GM12878 (cell line): Measurements from ENCODE around the gene MLST8.

Experiments
- CTCF ChIP-seq, 3 experiments: IDR thresholded peaks in 2 of 3; conservative IDR thresholded peaks in 1 of 3; 2 replicates each; pipeline ENCODE4 v1.5.1; 2011; ENCODE audit warnings: low read depth in 3 of 3, low read length in 3 of 3, mild to moderate bottlenecking in 3 of 3, control low read depth in 2 of 3, moderate library complexity in 2 of 3, inconsistent platforms in 1 of 3, mixed read lengths in 1 of 3; ENCODE audit not compliant: control insufficient read depth in 2 of 3, insufficient read depth in 1 of 3; ENCODE audit errors: extremely low read depth in 1 of 3
- EP300 ChIP-seq, 2 experiments: fragments of 150-350 bp in 1 of 2; IDR thresholded peaks; 2 replicates each; pipeline ENCODE4 v1.6.1; 2011 to 2012; ENCODE audit warnings: low read depth in 2 of 2, low read length in 2 of 2, borderline replicate concordance in 1 of 2, improper control_type of control experiment in 1 of 2, inconsistent platforms in 1 of 2; ENCODE audit not compliant: control insufficient read depth in 1 of 2
- GABPA ChIP-seq: IDR thresholded peaks from 2 replicates; pipeline ENCODE4 v1.6.1; 2014; ENCODE audit warnings: antibody characterized with exemption, low read depth, mild to moderate bottlenecking, inconsistent platforms
- JUND ChIP-seq: IDR thresholded peaks from 2 replicates; pipeline ENCODE4 v1.6.1; 2012; ENCODE audit warnings: low read depth, mild to moderate bottlenecking, low read length, improper control_type of control experiment, moderate library complexity
- KAT2A ChIP-seq: conservative IDR thresholded peaks from 2 replicates; pipeline ENCODE4 v1.6.1; 2011; ENCODE audit warnings: low read depth, low read length; ENCODE audit not compliant: control insufficient read depth
- MYB ChIP-seq: fragments of 150-350 bp; IDR thresholded peaks from 2 replicates; pipeline ENCODE4 v1.6.1; 2014; ENCODE audit warnings: mild to moderate bottlenecking, low read depth, low read length, borderline replicate concordance
- MYC ChIP-seq: IDR thresholded peaks from 2 replicates; pipeline ENCODE4 v1.6.1; 2011; ENCODE audit warnings: mild to moderate bottlenecking, low read length, moderate library complexity, inconsistent platforms; ENCODE audit not compliant: insufficient read depth, insufficient replicate concordance, insufficient read length, severe bottlenecking
- NBN ChIP-seq: fragments of 450-650 bp; IDR thresholded peaks from 2 replicates; pipeline ENCODE4 v1.6.1; 2016
- SIN3A ChIP-seq: IDR thresholded peaks from 2 replicates; pipeline ENCODE4 v1.6.1; 2012; ENCODE audit warnings: low read depth, low read length, improper control_type of control experiment
- ZBTB11 ChIP-seq: fragments of 450-650 bp; formaldehyde crosslinking; IDR thresholded peaks from 2 replicates; pipeline ENCODE4 v1.5.0; 2022; ENCODE audit warnings: mild to moderate bottlenecking, missing genetic modification characterization
- ZNF24 ChIP-seq: fragments of 450-650 bp; IDR thresholded peaks from 2 replicates; pipeline ENCODE4 v1.6.1; 2017; ENCODE audit warnings: antibody characterized with exemption, mild to moderate bottlenecking
- ZNF592 ChIP-seq: fragments of 450-650 bp; IDR thresholded peaks from 2 replicates; pipeline ENCODE4 v1.6.1; 2017; ENCODE audit warnings: mild to moderate bottlenecking, moderate library complexity

GRCh38 chr16:2230376-2230775 lies 25.1 kb downstream of the MLST8 start:
- TF ChIP-seq MYB = no peak
- TF ChIP-seq CTCF (IDR thresholded peaks at IDR 0.05 in 2 of 3, conservative IDR thresholded peaks at IDR 0.05 in 1 of 3; ENCODE audit: control insufficient read depth in 2 of 3, extremely low read depth in 1 of 3, insufficient read depth in 1 of 3, low read depth in 3 of 3, low read length in 3 of 3) = no peak
- TF ChIP-seq JUND = no peak
- no peak for TF ChIP-seq SIN3A
- TF ChIP-seq MYC = no peak
- TF ChIP-seq GABPA = no peak
- TF ChIP-seq NBN = no peak
- TF ChIP-seq ZBTB11 (CRISPR knock-in tag) = no peak
- no peak for TF ChIP-seq ZNF24
- TF ChIP-seq EP300 (IDR thresholded peaks at IDR 0.05; ENCODE audit: borderline replicate concordance in 1 of 2, control insufficient read depth in 1 of 2, low read depth in 2 of 2, low read length in 2 of 2) = no peak
- no peak for TF ChIP-seq KAT2A
- TF ChIP-seq ZNF592 = no peak
